ENCODE results near the gene ABHD15. TPM values are rescaled to one million over a fixed set of nuclear protein-coding genes. Genes with fewer than 3 reads are reported as not detected.

The ABHD15 gene
- total RNA-seq, 1 donor from 2014 or later: 13.3 TPM

GRCh38 chr17:29593591-29594518 lies 27.0 kb upstream of the ABHD15 start:
- intact Hi-C loops (cut with DNase I): no loop called here
- H3K27me3 ChIP-seq: no peaks in the 10 kb centered on the region
- TF ChIP-seq POLR2AphosphoS5 (IDR thresholded peaks at IDR 0.05; ENCODE audit: insufficient read depth in 1 of 2, low read depth in 1 of 2): no peak
- no peak for DNase-seq (ENCODE audit: extremely low spot score in 2 of 2)
- peaks cover 69% of the 10 kb centered on the region for H3K4me1 ChIP-seq
- no peaks in the 10 kb centered on the region for H3K9me3 ChIP-seq
- peak overlapping the region; percentile 66 to 86 for H3K4me3 ChIP-seq
- no peaks in the 10 kb centered on the region for H3K36me3 ChIP-seq
- H3K27ac ChIP-seq: peak overlapping the region; percentile 58

DNA sequence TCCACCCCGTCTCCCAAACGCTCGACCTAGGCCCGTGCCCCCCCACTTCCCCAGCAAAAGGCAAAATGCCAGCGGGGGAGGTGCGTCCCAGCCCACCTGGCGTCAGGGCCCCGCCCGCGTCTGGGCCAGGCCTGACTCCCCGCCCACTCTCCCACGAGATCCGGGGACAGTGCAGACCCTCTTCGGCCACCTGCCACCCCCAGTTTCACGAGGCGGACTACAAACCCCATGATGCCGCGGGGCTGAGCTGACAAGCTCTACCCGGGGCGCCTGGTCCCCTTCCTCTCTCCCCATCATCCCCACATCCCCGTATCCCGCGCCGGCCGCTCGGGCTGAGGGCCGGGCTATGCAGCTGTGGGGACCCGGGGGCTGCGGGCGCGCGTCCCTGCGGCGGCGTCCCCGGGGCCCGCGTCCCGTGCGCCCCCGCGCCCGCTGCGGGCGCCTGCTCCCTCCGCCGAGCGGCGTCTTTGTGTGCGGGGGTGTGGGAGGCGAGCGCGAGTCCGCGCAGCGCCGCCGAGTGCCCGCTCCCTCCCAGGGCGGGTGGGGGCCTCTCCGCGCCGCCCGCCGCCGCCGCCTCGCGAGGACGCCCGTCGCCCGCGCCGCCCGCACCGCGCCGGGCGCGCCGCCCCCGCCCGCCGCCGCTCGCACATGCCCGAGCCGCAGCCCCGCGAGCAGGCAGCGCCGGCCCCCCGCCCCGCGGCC lies 26.2 kb upstream of the ABHD15 start, which contains the start of gene ANKRD13B:
Gene ANKRD13B, plus strand, starts transcription at position 283 of the 702 bp plus-strand sequence. CDS start 490 bp downstream, outside the sequence.
- TF ChIP-seq POLR2A (IDR thresholded peaks at IDR 0.05) (no peak), CTCF (IDR thresholded peaks at IDR 0.05) (no peak), POLR2AphosphoS5 (IDR thresholded peaks at IDR 0.05; ENCODE audit: insufficient read depth in 1 of 2, low read depth in 1 of 2) (no peak)
- no peaks in the 10 kb centered on the region for H3K27me3 ChIP-seq
- H3K27ac ChIP-seq: peak within 1 kb of the TSS; percentile 93
- intact Hi-C loops (cut with DNase I): no loop called here
- DNase-seq (ENCODE audit: extremely low spot score in 2 of 2): no peak
- peaks cover 77% of the 10 kb centered on the region for H3K4me1 ChIP-seq
- no peaks in the 10 kb centered on the region for H3K36me3 ChIP-seq
- no peaks in the 10 kb centered on the region for H3K9me3 ChIP-seq
- peak within 1 kb of the TSS; percentile 66 to 94 for H3K4me3 ChIP-seq

- H3K36me3 ChIP-seq: no peaks in the 10 kb centered on the region
- H3K9me3 ChIP-seq: no peaks in the 10 kb centered on the region
- TF ChIP-seq POLR2A (IDR thresholded peaks at IDR 0.05) (no peak), CTCF (IDR thresholded peaks at IDR 0.05) (peak; percentile 85 to 94 (median 86)), POLR2AphosphoS5 (IDR thresholded peaks at IDR 0.05; ENCODE audit: insufficient read depth in 1 of 2, low read depth in 1 of 2) (peak in 1 of 2 donors; percentile 69)
- H3K27ac ChIP-seq: peak overlapping the region; percentile 93
- intact Hi-C loops (cut with DNase I): no loop called here
- no peak for DNase-seq (ENCODE audit: extremely low spot score in 2 of 2)
- peak overlapping the region; percentile 66 to 94 for H3K4me3 ChIP-seq
- peaks cover 79% of the 10 kb centered on the region for H3K4me1 ChIP-seq
- H3K27me3 ChIP-seq: no peaks in the 10 kb centered on the region
These were observed 25.1 kb upstream of the ABHD15 start for GRCh38 chr17:29591737-29592608.

GRCh38 chr17:29591146-29591736 lies 24.4 kb upstream of the ABHD15 start:
- intact Hi-C loops (cut with DNase I): no loop called here
- H3K4me1 ChIP-seq: peaks cover 77% of the 10 kb centered on the region

DNA sequence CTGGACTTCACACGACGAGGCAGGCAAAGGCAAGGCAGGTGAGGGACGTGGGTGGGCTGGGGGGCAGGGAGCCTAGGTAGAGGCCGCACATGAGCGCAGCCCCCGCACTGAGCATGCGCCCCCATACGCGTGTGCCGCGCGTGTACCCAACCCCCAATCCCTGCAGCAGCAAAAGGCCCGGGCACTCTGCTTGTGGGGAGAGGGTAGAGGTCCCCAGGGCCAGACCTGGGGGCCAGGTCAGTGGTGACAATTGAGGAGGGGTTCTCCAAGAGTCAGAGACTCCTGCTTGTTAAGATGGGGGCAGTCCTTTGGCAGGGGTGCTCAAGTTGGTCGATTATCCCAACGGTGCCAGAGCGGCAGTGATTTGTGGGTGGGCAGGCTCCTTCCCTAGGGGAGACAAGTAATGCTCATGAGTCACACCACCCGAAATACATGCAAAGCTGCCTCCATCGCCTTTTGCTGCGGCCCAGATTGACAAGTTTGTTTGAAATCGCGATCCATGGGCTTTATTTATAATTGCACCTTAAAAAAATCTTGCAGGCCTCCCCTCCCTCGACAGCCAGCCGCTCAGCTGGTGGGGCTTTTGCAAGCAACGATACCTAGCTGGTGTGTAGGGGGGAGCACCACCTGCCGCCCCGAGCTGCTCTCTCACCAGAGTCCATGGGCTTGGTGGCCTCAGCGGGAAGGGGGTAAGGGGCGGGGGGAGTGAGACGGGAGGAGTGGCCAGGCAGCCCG lies 23.7 kb upstream of the ABHD15 start:
- TF ChIP-seq POLR2A (IDR thresholded peaks at IDR 0.05) (no peak), CTCF (IDR thresholded peaks at IDR 0.05) (no peak), POLR2AphosphoS5 (IDR thresholded peaks at IDR 0.05; ENCODE audit: insufficient read depth in 1 of 2, low read depth in 1 of 2) (no peak)
- intact Hi-C loops (cut with DNase I): no loop called here
- Histone ChIP-seq H3K27me3 (no peaks in the 10 kb centered on the region), H3K4me3 (peak overlapping the region; percentile 54 to 94), H3K9me3 (no peaks in the 10 kb centered on the region), H3K4me1 (peaks cover 72% of the 10 kb centered on the region), H3K36me3 (no peaks in the 10 kb centered on the region), H3K27ac (peak overlapping the region; percentile 93)
- DNase-seq (ENCODE audit: extremely low spot score in 2 of 2): no peak

More at GRCh38 chr17:29591146-29591736, 24.4 kb upstream of the ABHD15 start:
- Histone ChIP-seq H3K4me3 (peak overlapping the region; percentile 32 to 94), H3K27ac (peak overlapping the region; percentile 93), H3K36me3 (no peaks in the 10 kb centered on the region), H3K9me3 (no peaks in the 10 kb centered on the region), H3K27me3 (no peaks in the 10 kb centered on the region)
- DNase-seq (ENCODE audit: extremely low spot score in 2 of 2): no peak
- TF ChIP-seq POLR2AphosphoS5 (IDR thresholded peaks at IDR 0.05; ENCODE audit: insufficient read depth in 1 of 2, low read depth in 1 of 2): no peak
- TF ChIP-seq POLR2A (IDR thresholded peaks at IDR 0.05): peak in 1 of 2 donors; percentile 16
